ENCODE data around the gene KNL1.

KNL1 gene

GRCh38 chr15:40548610-40549009, 45.4 kb upstream of the KNL1 start:
- H3K36me3 ChIP-seq (replicated peaks; ENCODE audit: insufficient read depth, low read length): peaks cover 10% of the 10 kb centered on the region; the same call in 1 of the 2 replicates
- peaks cover 38% of the 10 kb centered on the region for H3K79me2 ChIP-seq (ENCODE audit: low read length)
- peaks cover 86% of the 10 kb centered on the region for H3K4me1 ChIP-seq (ENCODE audit: low read length)
- H3K27me3 ChIP-seq (replicated peaks; ENCODE audit: insufficient read depth, low read length): no peaks in the 10 kb centered on the region
- peak overlapping the region; percentile 91; the same call in 1 of the 2 replicates for H3K27ac ChIP-seq (ENCODE audit: low read length)
- no peaks in the 10 kb centered on the region for H3K9me2 ChIP-seq (replicated peaks; ENCODE audit: insufficient read depth, low read length)
- no peaks in the 10 kb centered on the region for H3K9me3 ChIP-seq (replicated peaks; ENCODE audit: insufficient read depth, low read length)
- H3K4me2 ChIP-seq (ENCODE audit: low read depth, low read length): no peak overlapping the region
- TF ChIP-seq EZH2 (optimal IDR thresholded peaks at IDR 0.05; ENCODE audit: low read depth, low read length) (no peak), EZH2phosphoT487 (IDR thresholded peaks at IDR 0.05; ENCODE audit: low read length) (no peak), CTCF (IDR thresholded peaks at IDR 0.05; ENCODE audit: low read length) (no peak)
- no peak overlapping the region for H3K4me3 ChIP-seq (ENCODE audit: low read length)
- peaks cover 78% of the 10 kb centered on the region for H3F3A ChIP-seq (ENCODE audit: insufficient read depth, low read length)
- no peak overlapping the region for H2AFZ ChIP-seq (ENCODE audit: low read length)
- DNase-seq: no peak
- H4K20me1 ChIP-seq (ENCODE audit: insufficient read depth, low read length): no peaks in the 10 kb centered on the region
- no peak overlapping the region for H3K9ac ChIP-seq (ENCODE audit: low read length)

GRCh38 chr15:40549894-40550293, 44.2 kb upstream of the KNL1 start:
- H3K4me3 ChIP-seq (ENCODE audit: low read length): peak overlapping the region; percentile 6; the same call in 1 of the 2 replicates
- H3K9me2 ChIP-seq (replicated peaks; ENCODE audit: insufficient read depth, low read length): no peaks in the 10 kb centered on the region
- H3K4me1 ChIP-seq (ENCODE audit: low read length): peaks cover 73% of the 10 kb centered on the region
- no peak overlapping the region for H2AFZ ChIP-seq (ENCODE audit: low read length)
- peak; percentile 31 for DNase-seq
- H3K9ac ChIP-seq (ENCODE audit: low read length): peak overlapping the region; percentile 41
- peak overlapping the region; percentile 54 for H3K4me2 ChIP-seq (ENCODE audit: low read depth, low read length)
- peaks cover 10% of the 10 kb centered on the region for H3K36me3 ChIP-seq (replicated peaks; ENCODE audit: insufficient read depth, low read length)
- peaks cover 47% of the 10 kb centered on the region for H3K79me2 ChIP-seq (ENCODE audit: low read length)
- H4K20me1 ChIP-seq (ENCODE audit: insufficient read depth, low read length): no peaks in the 10 kb centered on the region
- no peaks in the 10 kb centered on the region for H3K27me3 ChIP-seq (replicated peaks; ENCODE audit: insufficient read depth, low read length)
- no peaks in the 10 kb centered on the region for H3K9me3 ChIP-seq (replicated peaks; ENCODE audit: insufficient read depth, low read length)
- H3K27ac ChIP-seq (ENCODE audit: low read length): peak overlapping the region; percentile 91
- H3F3A ChIP-seq (ENCODE audit: insufficient read depth, low read length): peaks cover 65% of the 10 kb centered on the region
- TF ChIP-seq EZH2phosphoT487 (IDR thresholded peaks at IDR 0.05; ENCODE audit: low read length) (no peak), EZH2 (optimal IDR thresholded peaks at IDR 0.05; ENCODE audit: low read depth, low read length) (no peak), CTCF (IDR thresholded peaks at IDR 0.05; ENCODE audit: low read length) (no peak)

GRCh38 chr15:40550341-40551037, 43.6 kb upstream of the KNL1 start:
- Histone ChIP-seq H3K9me2 (replicated peaks; ENCODE audit: insufficient read depth, low read length) (no peaks in the 10 kb centered on the region), H3K9ac (ENCODE audit: low read length) (peak overlapping the region; percentile 41), H3K36me3 (replicated peaks; ENCODE audit: insufficient read depth, low read length) (peaks cover 10% of the 10 kb centered on the region), H3K27me3 (replicated peaks; ENCODE audit: insufficient read depth, low read length) (no peaks in the 10 kb centered on the region), H3K4me1 (ENCODE audit: low read length) (peaks cover 73% of the 10 kb centered on the region), H3K27ac (ENCODE audit: low read length) (peak overlapping the region; percentile 91), H4K20me1 (ENCODE audit: insufficient read depth, low read length) (no peaks in the 10 kb centered on the region), H3K4me3 (ENCODE audit: low read length) (peak overlapping the region; percentile 6; the same call in 1 of the 2 replicates), H3F3A (ENCODE audit: insufficient read depth, low read length) (peaks cover 59% of the 10 kb centered on the region), H2AFZ (ENCODE audit: low read length) (no peak overlapping the region), H3K9me3 (replicated peaks; ENCODE audit: insufficient read depth, low read length) (no peaks in the 10 kb centered on the region), H3K4me2 (ENCODE audit: low read depth, low read length) (peak overlapping the region; percentile 54), H3K79me2 (ENCODE audit: low read length) (peaks cover 52% of the 10 kb centered on the region)
- peak; percentile 69 for DNase-seq
- no peak for TF ChIP-seq CTCF (IDR thresholded peaks at IDR 0.05; ENCODE audit: low read length)

Measured in MM.1S (cell line).